Spleen (tissue), 3 donors: ENCODE data around the gene DDX52.

Experiments used
- POLR2A ChIP-seq, 3 donors: fragments of 450-650 bp; IDR thresholded peaks; one replicate each; pipeline ENCODE4 v1.5.1; 2017; ENCODE audit warnings: antibody characterized with exemption in 3 of 3, mild to moderate bottlenecking in 1 of 3
- POLR2AphosphoS5 ChIP-seq, 3 donors: sonication (generic); formaldehyde crosslinking; IDR thresholded peaks; one replicate each; pipeline ENCODE4 v1.5.1; 2017; ENCODE audit warnings: antibody characterized with exemption in 3 of 3

DNA sequence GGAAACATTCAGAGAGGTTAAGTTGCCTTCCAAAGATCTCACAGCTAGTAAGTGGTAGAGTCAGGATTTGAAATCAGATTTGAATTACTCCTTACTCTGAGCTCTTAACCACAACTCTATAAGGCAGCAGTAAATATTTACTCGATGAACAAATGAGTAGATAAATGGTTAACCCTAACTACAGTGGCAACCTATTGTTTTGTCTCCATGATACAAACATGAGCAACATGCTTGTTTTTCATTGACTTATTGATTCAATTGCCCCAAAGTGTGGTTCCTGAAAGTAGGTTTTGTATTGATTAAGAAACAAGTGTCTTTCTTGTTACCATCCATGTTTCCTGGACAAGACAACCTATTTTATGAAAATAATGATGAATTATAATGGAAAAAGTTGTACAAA is 34.8 kb upstream of the DDX52 start:
- TF ChIP-seq POLR2AphosphoS5 (IDR thresholded peaks at IDR 0.05) (no peak), POLR2A (IDR thresholded peaks at IDR 0.05) (no peak)
